GM21381 (cell line): ENCODE measurements around the gene NAPSA.
"Not testable (repeated sequence)": the region's sequence is repeated elsewhere in the genome, so short reads cannot be mapped to it uniquely, and the experiment has no call there.

Experiments
- ATAC-seq: cut with Tn5 transposase; IDR thresholded peaks from one replicate; pipeline ENCODE4 v1.9.1; 2021; ENCODE audit warnings: mild to moderate bottlenecking, moderate library complexity; ENCODE audit not compliant: unreplicated experiment

NAPSA gene

GRCh38 chr19:50331994-50332243 is 33.5 kb downstream of the NAPSA start:
- ATAC-seq, result no peak

GRCh38 chr19:50331221-50331993 is 34.0 kb downstream of the NAPSA start:
- ATAC-seq, result no peak

- peak; percentile 34 for ATAC-seq
These were observed 34.9 kb downstream of the NAPSA start for GRCh38 chr19:50330365-50331078.

GRCh38 chr19:50329926-50330294 is 35.5 kb downstream of the NAPSA start:
- ATAC-seq, result not testable (repeated sequence)

- ATAC-seq, result peak; percentile 43
These were observed 36.1 kb downstream of the NAPSA start, which contains the start of gene KCNC3 for GRCh38 chr19:50329146-50329925. Gene KCNC3, minus strand, starts transcription at chr19:50329377. Its CDS starts 295 bp downstream, at chr19:50329082.

GRCh38 chr19:50328873-50329145 is 36.6 kb downstream of the NAPSA start:
- ATAC-seq, result peak; percentile 14

- no peak for ATAC-seq
These were observed 37.1 kb downstream of the NAPSA start for GRCh38 chr19:50328224-50328872.

GRCh38 chr19:50327461-50328223 is 37.8 kb downstream of the NAPSA start:
- no peak for ATAC-seq

GRCh38 chr19:50327013-50327412 is 38.4 kb downstream of the NAPSA start:
- no peak for ATAC-seq

GRCh38 chr19:50326101-50326664 is 39.3 kb downstream of the NAPSA start:
- ATAC-seq, result no peak

GRCh38 chr19:50325310-50326100 is 39.9 kb downstream of the NAPSA start:
- no peak for ATAC-seq

- ATAC-seq, result no peak
These were observed 41.1 kb downstream of the NAPSA start for GRCh38 chr19:50324331-50324730.

- ATAC-seq, result no peak
These were observed 41.7 kb downstream of the NAPSA start for GRCh38 chr19:50323782-50324133.

- no peak for ATAC-seq
These were observed 42.3 kb downstream of the NAPSA start for GRCh38 chr19:50322931-50323781.

- no peak for ATAC-seq
These were observed 43.2 kb downstream of the NAPSA start for GRCh38 chr19:50322234-50322633.

- ATAC-seq, result no peak
These were observed 43.6 kb downstream of the NAPSA start for GRCh38 chr19:50321831-50322230.

- ATAC-seq, result no peak
These were observed 44.8 kb downstream of the NAPSA start for GRCh38 chr19:50320596-50320995.

- ATAC-seq, result no peak
These were observed 45.4 kb downstream of the NAPSA start for GRCh38 chr19:50320051-50320450.

- no peak for ATAC-seq
These were observed 46.3 kb downstream of the NAPSA start for GRCh38 chr19:50319156-50319555.
